ENCODE measurements around the gene SLC44A3. TPM values are rescaled to one million over a fixed set of nuclear protein-coding genes. Genes with fewer than 3 reads are reported as not detected.
"Not testable (repeated sequence)": the region's sequence is repeated elsewhere in the genome, so short reads cannot be mapped to it uniquely, and the experiment has no call there.

The SLC44A3 gene
- total RNA-seq, 2 experiments from 2014 or later, result not detected

GRCh38 chr1:94941480-94941879, 121.3 kb downstream of the SLC44A3 start:
- H3K4me3 Mint-ChIP-seq; CTCF ChIA-PET; POLR2A ChIA-PET; H3K4me1 Mint-ChIP-seq; ATAC-seq; DNase-seq; H3K27me3 Mint-ChIP-seq; H3K27ac Mint-ChIP-seq; H3K36me3 Mint-ChIP-seq (ENCODE audit: low read depth); H3K9me3 Mint-ChIP-seq (ENCODE audit: low read depth); intact Hi-C loops (cut with DNase I, micrococcal nuclease): not testable (repeated sequence)

GRCh38 chr1:94942171-94943128, 122.3 kb downstream of the SLC44A3 start:
- Mint-ChIP-seq H3K36me3 (ENCODE audit: low read depth) (no peaks in the 10 kb centered on the region), H3K4me3 (no peak overlapping the region), H3K27me3 (peaks cover 6% of the 10 kb centered on the region), H3K27ac (no peak overlapping the region), H3K4me1 (no peaks in the 10 kb centered on the region), H3K9me3 (ENCODE audit: low read depth) (no peaks in the 10 kb centered on the region)
- DNase-seq, result no peak
- ChIA-PET CTCF (no interaction called here), POLR2A (no interaction called here)
- ATAC-seq, result no peak
- intact Hi-C loops (cut with DNase I, micrococcal nuclease), result no loop called here

Other genes starting within 250 kb of the SLC44A3 start
- gene CNN3, start 106.8 kb downstream of the SLC44A3 start, total RNA-seq, result 1 to 10 TPM; 2.5 to 3.1 TPM

Measured in activated CD4-positive, alpha-beta T cell treated with anti-CD3 and anti-CD28 coated beads for 36 hours (primary cell).